COR-L47 (cell line): Measurements from ENCODE around the gene ACTL6A.

Experiments
- DNase-seq: peaks from one replicate; lab custom pipeline; 2025; lab: John Stamatoyannopoulos, UW

Gene ACTL6A

GRCh38 chr3:179591313-179591712 is 28.6 kb downstream of the ACTL6A start:
- no peak for DNase-seq

- DNase-seq: no peak
These were observed 36.8 kb downstream of the ACTL6A start for GRCh38 chr3:179599531-179599930.

- no peak for DNase-seq
These were observed 40.6 kb downstream of the ACTL6A start for GRCh38 chr3:179603321-179603720.

GRCh38 chr3:179603831-179604230 is 41.1 kb downstream of the ACTL6A start:
- no peak for DNase-seq

GRCh38 chr3:179604321-179605078 is 41.8 kb downstream of the ACTL6A start, which contains the start of the genes MRPL47 and NDUFB5:
TSS of gene MRPL47 (minus strand) at chr3:179604638. CDS start at chr3:179604624, 14 bp downstream.
TSS of gene NDUFB5 (plus strand) at chr3:179604794. CDS start at chr3:179604816, 22 bp downstream.
- DNase-seq: peak; percentile 97

GRCh38 chr3:179606534-179607085 is 43.9 kb downstream of the ACTL6A start:
- no peak for DNase-seq

- DNase-seq: no peak
These were observed 46.4 kb downstream of the ACTL6A start for GRCh38 chr3:179608931-179609720.

- no peak for DNase-seq
These were observed 47.3 kb downstream of the ACTL6A start for GRCh38 chr3:179610066-179610465.

- DNase-seq: no peak
These were observed 51.1 kb downstream of the ACTL6A start for GRCh38 chr3:179613807-179614206.

GRCh38 chr3:179615458-179616173 is 52.9 kb downstream of the ACTL6A start:
- no peak for DNase-seq

- DNase-seq: no peak
These were observed 59.3 kb downstream of the ACTL6A start for GRCh38 chr3:179622023-179622422.

- DNase-seq: no peak
These were observed 61.7 kb downstream of the ACTL6A start for GRCh38 chr3:179624451-179624850.

GRCh38 chr3:179630753-179631451 is 68.2 kb downstream of the ACTL6A start:
- no peak for DNase-seq
